Measurements from ENCODE around the gene FAM13B. TPM values are rescaled to one million over a fixed set of nuclear protein-coding genes. Genes with fewer than 3 reads are reported as not detected.

Gene FAM13B
- polyA plus RNA-seq, 3 donors, result 11.5 to 17.0 (median 12.9) TPM

GRCh38 chr5:137921931-137922330 lies 110.9 kb downstream of the FAM13B start:
- Histone ChIP-seq H4K20me1 (ENCODE audit: insufficient read depth, low read length) (no peaks in the 10 kb centered on the region), H3K36me3 (replicated peaks in 1 of 2; ENCODE audit: control insufficient read depth in 1 of 2, insufficient read depth in 2 of 2, low read length in 2 of 2) (no peaks in the 10 kb centered on the region), H3K4me1 (ENCODE audit: control insufficient read depth in 1 of 2, insufficient read depth in 2 of 2, low read length in 2 of 2) (no peaks in the 10 kb centered on the region), H3K27me3 (ENCODE audit: control insufficient read depth in 2 of 2, insufficient read depth in 2 of 2, low read length in 2 of 2) (no peaks in the 10 kb centered on the region), H3K9ac (ENCODE audit: insufficient read depth, low read length, poor library complexity, severe bottlenecking) (no peak overlapping the region), H3K4me2 (replicated peaks; ENCODE audit: extremely low read depth, low read length, poor library complexity, severe bottlenecking) (no peak overlapping the region), H3K27ac (ENCODE audit: low read depth in 1 of 2, low read length in 2 of 2) (no peak overlapping the region), H2AFZ (ENCODE audit: insufficient read depth, low read depth, low read length, poor library complexity, severe bottlenecking) (no peak overlapping the region), H3K4me3 (replicated peaks in 1 of 3; ENCODE audit: low read depth in 2 of 3, low read length in 3 of 3) (no peak overlapping the region), H3K79me2 (ENCODE audit: insufficient read depth, low read length) (no peaks in the 10 kb centered on the region), H3K9me3 (replicated peaks in 1 of 2; ENCODE audit: control insufficient read depth in 1 of 2, insufficient read depth in 1 of 2, low read length in 2 of 2) (peaks cover 4 to 12% of the 10 kb centered on the region in 2 donors)
- no peak for DNase-seq
- intact Hi-C loops (cut with micrococcal nuclease), result no loop called here
- H3K27ac Mint-ChIP-seq, result no peak overlapping the region
- H3K4me3 Mint-ChIP-seq, result no peak overlapping the region
- TF ChIP-seq CTCF (IDR thresholded peaks at IDR 0.05), result no peak
- no peaks in the 10 kb centered on the region for H3K4me1 Mint-ChIP-seq
- peaks cover 0 to 2% (median 0%) of the 10 kb centered on the region in 3 donors for H3K27me3 Mint-ChIP-seq (ENCODE audit: low read depth in 3 of 3)
- peaks cover 0 to 7% of the 10 kb centered on the region in 2 donors for H3K36me3 Mint-ChIP-seq
- 60% methylated on average over 1 of the region's 3 CpGs for WGBS (ENCODE audit: insufficient coverage)
- H3K9me3 Mint-ChIP-seq, result peaks cover 5 to 14% (median 9%) of the 10 kb centered on the region in 7 donors

GRCh38 chr5:137916923-137917322 lies 116.0 kb downstream of the FAM13B start:
- Histone ChIP-seq H3K79me2 (ENCODE audit: insufficient read depth, low read length) (no peaks in the 10 kb centered on the region), H3K9ac (ENCODE audit: insufficient read depth, low read length, poor library complexity, severe bottlenecking) (no peak overlapping the region), H3K4me1 (ENCODE audit: control insufficient read depth in 1 of 2, insufficient read depth in 2 of 2, low read length in 2 of 2) (no peaks in the 10 kb centered on the region), H3K36me3 (replicated peaks in 1 of 2; ENCODE audit: control insufficient read depth in 1 of 2, insufficient read depth in 2 of 2, low read length in 2 of 2) (no peaks in the 10 kb centered on the region), H3K27me3 (ENCODE audit: control insufficient read depth in 2 of 2, insufficient read depth in 2 of 2, low read length in 2 of 2) (no peaks in the 10 kb centered on the region), H3K27ac (ENCODE audit: low read depth in 1 of 2, low read length in 2 of 2) (no peak overlapping the region), H3K4me3 (replicated peaks in 1 of 3; ENCODE audit: low read depth in 2 of 3, low read length in 3 of 3) (no peak overlapping the region), H3K9me3 (replicated peaks in 1 of 2; ENCODE audit: control insufficient read depth in 1 of 2, insufficient read depth in 1 of 2, low read length in 2 of 2) (peaks cover 21 to 29% of the 10 kb centered on the region in 2 donors), H2AFZ (ENCODE audit: insufficient read depth, low read depth, low read length, poor library complexity, severe bottlenecking) (no peak overlapping the region), H4K20me1 (ENCODE audit: insufficient read depth, low read length) (no peaks in the 10 kb centered on the region), H3K4me2 (replicated peaks; ENCODE audit: extremely low read depth, low read length, poor library complexity, severe bottlenecking) (no peak overlapping the region)
- Mint-ChIP-seq H3K36me3 (no peaks in the 10 kb centered on the region), H3K4me3 (no peak overlapping the region), H3K27me3 (ENCODE audit: low read depth in 3 of 3) (peaks cover 0 to 4% (median 0%) of the 10 kb centered on the region in 3 donors), H3K27ac (no peak overlapping the region), H3K4me1 (no peaks in the 10 kb centered on the region), H3K9me3 (peaks cover 14 to 44% (median 37%) of the 10 kb centered on the region in 7 donors)
- WGBS (ENCODE audit: insufficient coverage), result no CpG with 5 or more reads among the region's 1 CpG
- intact Hi-C loops (cut with micrococcal nuclease), result no loop called here
- DNase-seq, result no peak
- TF ChIP-seq CTCF (IDR thresholded peaks at IDR 0.05), result no peak
